HepG2 (cell line): Measurements from ENCODE around the gene KLHL17. TPM values are rescaled to one million over a fixed set of nuclear protein-coding genes. Genes with fewer than 3 reads are reported as not detected.

ENCODE experiments used
- ATF4 ChIP-seq, 2 experiments: fragments of 450-650 bp in 1 of 2; sonication (generic) in 1 of 2; formaldehyde crosslinking; IDR thresholded peaks; 2 replicates each; pipeline versions ENCODE4 v1.5.0 to v1.8.0; 2020 to 2022; ENCODE audit warnings: mild to moderate bottlenecking in 1 of 2, missing genetic modification reagents in 1 of 2
- BCL3 ChIP-seq: sonication (generic); formaldehyde crosslinking; IDR thresholded peaks from 2 replicates; pipeline ENCODE4 v1.5.1; 2020; ENCODE audit warnings: mild to moderate bottlenecking, missing genetic modification reagents, moderate library complexity
- E2F5 ChIP-seq: sonication (generic); formaldehyde crosslinking; conservative IDR thresholded peaks from 2 replicates; pipeline ENCODE4 v1.4.0; 2020; ENCODE audit warnings: missing genetic modification reagents
- HMGXB4 ChIP-seq, 2 experiments: sonication (generic) in 1 of 2; formaldehyde crosslinking in 1 of 2; IDR thresholded peaks; 2 replicates each; pipeline versions ENCODE4 v1.4.0 to v1.6.1; 2018 to 2020; ENCODE audit warnings: missing genetic modification reagents in 2 of 2, borderline replicate concordance in 1 of 2, low read depth in 1 of 2, mild to moderate bottlenecking in 1 of 2, missing biosample characterization in 1 of 2
- MAX ChIP-seq: IDR thresholded peaks from 2 replicates; pipeline ENCODE4 v1.6.1; 2012; ENCODE audit warnings: inconsistent platforms
- NR3C1 ChIP-seq: sonication (generic); formaldehyde crosslinking; IDR thresholded peaks from 2 replicates; pipeline ENCODE4 v1.4.0; 2020; ENCODE audit warnings: missing genetic modification reagents
- POGZ ChIP-seq: sonication (generic); formaldehyde crosslinking; IDR thresholded peaks from 2 replicates; pipeline ENCODE4 v1.4.0; 2020; ENCODE audit warnings: mild to moderate bottlenecking, missing genetic modification reagents
- RELA ChIP-seq: sonication (generic); formaldehyde crosslinking; IDR thresholded peaks from 2 replicates; pipeline ENCODE4 v1.4.0; 2020; ENCODE audit warnings: missing genetic modification reagents
- RXRA ChIP-seq: sonication (generic); formaldehyde crosslinking; IDR thresholded peaks from 2 replicates; pipeline ENCODE4 v1.5.1; 2020; ENCODE audit warnings: missing genetic modification reagents
- SKIL ChIP-seq: sonication (generic); formaldehyde crosslinking; IDR thresholded peaks from 2 replicates; pipeline ENCODE4 v1.8.0; 2022; ENCODE audit warnings: missing genetic modification reagents, mild to moderate bottlenecking, moderate library complexity, borderline replicate concordance
- TCF7 ChIP-seq: sonication (generic); IDR thresholded peaks from 2 replicates; pipeline ENCODE4 v1.6.1; 2016; ENCODE audit warnings: antibody characterized with exemption, low read depth
- USF2 ChIP-seq, 2 experiments: sonication (generic) in 1 of 2; formaldehyde crosslinking in 1 of 2; IDR thresholded peaks; 2 replicates each; pipeline versions ENCODE4 v1.5.1 to v1.6.1; 2011 to 2020; ENCODE audit warnings: borderline replicate concordance in 1 of 2, low read depth in 1 of 2, low read length in 1 of 2, mild to moderate bottlenecking in 1 of 2, missing genetic modification reagents in 1 of 2, moderate library complexity in 1 of 2
- ZSCAN22 ChIP-seq: sonication (generic); formaldehyde crosslinking; IDR thresholded peaks from 2 replicates; pipeline ENCODE4 v1.4.0; 2020; ENCODE audit warnings: mild to moderate bottlenecking, missing genetic modification reagents
- polyA plus RNA-seq, 8 experiments: library from polyadenylated mRNA; depleted of rRNA in 3 of 8; stranded (reverse) in 7 of 8; unstranded in 1 of 8; fragments of >200 nt; fragmentation: Illumina TruSeq in 4 of 8; extraction: Trizol in 4 of 8; gene quantifications; 2 replicates each; pipeline versions ENCODE4 v1.2.1 to v1.2.3, GENCODE V29; 2011 to 2016; ENCODE audit warnings: low read depth in 4 of 8, missing spikeins in 1 of 8, mixed read lengths in 1 of 8; ENCODE audit not compliant: insufficient read depth in 1 of 8
- total RNA-seq, 5 experiments: library from RNA; depleted of rRNA; stranded (reverse); fragments of >200 nt; fragmentation: Illumina TruSeq; extraction: Trizol; gene quantifications; 2 replicates each; pipeline ENCODE4 v1.2.3, GENCODE V29; 2016; ENCODE audit warnings: low read depth in 1 of 5
- TF ChIP-seq, protein P1 (sequence below): sonication (generic); formaldehyde crosslinking; IDR thresholded peaks from 2 replicates; pipeline ENCODE4 v1.8.0; 2022; ENCODE audit warnings: mild to moderate bottlenecking, missing genetic modification reagents

Gene KLHL17
- total and polyA plus RNA-seq, 2 of the 13 experiments (the other 11 are each of a cell fraction or from before 2014, with no cell fraction given) = 9.3 to 24.7 TPM

DNA sequence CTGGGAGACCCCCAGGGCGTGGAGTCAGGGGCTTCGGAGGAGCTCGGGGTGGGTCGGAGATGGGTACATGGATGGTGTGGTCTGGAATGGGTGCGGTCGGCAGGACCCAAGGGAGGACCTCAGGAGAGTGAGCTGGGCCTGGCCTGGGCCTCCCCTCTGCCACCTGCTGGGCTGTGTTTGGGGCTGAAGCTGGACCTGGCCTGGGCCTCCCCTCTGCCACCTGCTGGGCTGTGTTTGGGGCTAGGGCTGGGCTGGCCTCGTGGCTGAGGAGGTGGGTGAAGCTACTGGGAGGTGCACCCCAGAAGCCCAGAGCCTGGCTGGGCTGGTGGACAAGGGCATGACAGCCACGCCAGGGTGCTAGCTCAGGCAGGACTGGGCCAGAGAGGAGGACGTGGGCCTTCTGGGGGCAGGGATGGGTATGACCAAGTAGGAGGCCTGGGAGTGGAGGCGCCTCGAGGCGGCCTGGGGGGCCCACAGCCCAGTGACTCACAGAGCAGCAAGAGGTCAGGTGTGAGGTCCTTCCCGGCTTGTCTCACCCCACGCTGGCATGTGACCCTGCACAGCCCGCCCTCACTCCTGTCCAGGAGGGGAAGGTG, 22.2 kb upstream of the KLHL17 start (continued):
- TF ChIP-seq USF2 (IDR thresholded peaks at IDR 0.05; ENCODE audit: low read depth, low read length) (no peak), USF2 (CRISPR knock-in tag; IDR thresholded peaks at IDR 0.05; ENCODE audit: borderline replicate concordance) (no peak), BCL3 (CRISPR knock-in tag) (0 out of 2 replicates have a peak, but pooled peaks have one; percentile 28), NR3C1 (CRISPR knock-in tag) (no peak), ATF4 (CRISPR knock-in tag; IDR thresholded peaks at IDR 0.05) (no peak), SKIL (CRISPR knock-in tag) (no peak), ZSCAN22 (CRISPR knock-in tag) (no peak), POGZ (CRISPR knock-in tag) (no peak), TCF7 (no peak), HMGXB4 (CRISPR knock-in tag; IDR thresholded peaks at IDR 0.05; ENCODE audit: borderline replicate concordance in 1 of 2, low read depth in 1 of 2) (peak; percentile 55 to 59; a peak in 2 of 4 replicates), E2F5 (CRISPR knock-in tag) (no peak), RXRA (CRISPR knock-in tag) (peak; percentile 15; the same call in 1 of the 2 replicates), MAX (peak; percentile 44; the same call in 1 of the 2 replicates), RELA (CRISPR knock-in tag) (no peak)
- TF ChIP-seq, protein P1, sequence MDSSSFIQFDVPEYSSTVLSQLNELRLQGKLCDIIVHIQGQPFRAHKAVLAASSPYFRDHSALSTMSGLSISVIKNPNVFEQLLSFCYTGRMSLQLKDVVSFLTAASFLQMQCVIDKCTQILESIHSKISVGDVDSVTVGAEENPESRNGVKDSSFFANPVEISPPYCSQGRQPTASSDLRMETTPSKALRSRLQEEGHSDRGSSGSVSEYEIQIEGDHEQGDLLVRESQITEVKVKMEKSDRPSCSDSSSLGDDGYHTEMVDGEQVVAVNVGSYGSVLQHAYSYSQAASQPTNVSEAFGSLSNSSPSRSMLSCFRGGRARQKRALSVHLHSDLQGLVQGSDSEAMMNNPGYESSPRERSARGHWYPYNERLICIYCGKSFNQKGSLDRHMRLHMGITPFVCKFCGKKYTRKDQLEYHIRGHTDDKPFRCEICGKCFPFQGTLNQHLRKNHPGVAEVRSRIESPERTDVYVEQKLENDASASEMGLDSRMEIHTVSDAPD (CRISPR knock-in tag) = no peak
